Kidney (tissue), 14 donors: Measurements from ENCODE around the gene FEZF1. TPM values are rescaled to one million over a fixed set of nuclear protein-coding genes. Genes with fewer than 3 reads are reported as not detected.

ENCODE experiments used
- DNase-seq, 5 donors: peaks; one replicate each; pipeline ENCODE4 v3.0.0-alpha.2; 2013 to 2020
- FAIRE-seq: peaks from 2 replicates; lab custom pipeline; 2012; peaks lifted over from hg19 to GRCh38; lab: Jason Lieb, UNC
- H3K27ac ChIP-seq, 2 donors: one replicate each; pipeline ENCODE4 v1.7.0; 2013; ENCODE audit warnings: low read depth in 2 of 2, low read length in 2 of 2, inconsistent platforms in 1 of 2
- H3K27me3 ChIP-seq: one replicate; pipeline ENCODE4 v1.7.1; 2013; ENCODE audit warnings: low read length, inconsistent platforms; ENCODE audit not compliant: control insufficient read depth, insufficient read depth
- H3K36me3 ChIP-seq, 3 donors: one replicate each; pipeline versions ENCODE4 v1.7.0 to v1.7.1; 2013; ENCODE audit warnings: low read length in 3 of 3, control low read depth in 1 of 3, inconsistent platforms in 1 of 3; ENCODE audit not compliant: insufficient read depth in 3 of 3, control insufficient read depth in 2 of 3
- H3K4me1 ChIP-seq, 3 donors: one replicate each; pipeline versions ENCODE4 v1.7.0 to v1.7.1; 2013; ENCODE audit warnings: low read length in 3 of 3, inconsistent platforms in 1 of 3, low read depth in 1 of 3; ENCODE audit not compliant: control insufficient read depth in 2 of 3, insufficient read depth in 2 of 3
- H3K4me3 ChIP-seq, 3 donors: one replicate each; pipeline versions ENCODE4 v1.7.0 to v1.8.1; 2013; ENCODE audit warnings: low read length in 3 of 3, control low read depth in 1 of 3, inconsistent platforms in 1 of 3
- H3K9ac ChIP-seq, 3 donors: one replicate each; pipeline versions ENCODE4 v1.7.0 to v1.7.1; 2013; ENCODE audit warnings: low read length in 3 of 3, control low read depth in 1 of 3, inconsistent platforms in 1 of 3
- H3K9me3 ChIP-seq, 3 donors: one replicate each; pipeline versions ENCODE4 v1.7.0 to v1.7.1; 2013; ENCODE audit warnings: low read length in 3 of 3, control low read depth in 1 of 3, inconsistent platforms in 1 of 3; ENCODE audit not compliant: control insufficient read depth in 2 of 3, insufficient read depth in 1 of 3
- intact Hi-C: fragments of 100-400 bp; cut with DNase I; formaldehyde crosslinking; loops from one replicate; pipeline ENCODE4 v1.11.1; 2022
- polyA plus RNA-seq: library from polyadenylated mRNA; stranded (reverse); fragments of 350-450 nt; fragmentation: Illumina TruSeq; extraction: RNeasy Lipid Tissue Mini Kit (QIAGEN cat#74804); gene quantifications from one replicate; pipeline ENCODE4 v1.2.3, GENCODE V29; 2014; ENCODE audit warnings: low read depth, low replicate concordance; ENCODE audit not compliant: insufficient read depth
- total RNA-seq: library from RNA; stranded (reverse); fragmentation: NEBNext Ultra II Directional; extraction: Animal tissue kit (Norgen Biotek cat#: 25700); gene quantifications from one replicate; pipeline ENCODE4 v1.2.1, GENCODE V29; 2021
- TF ChIP-seq, protein P1 (sequence below): IDR thresholded peaks from 3 replicates; pipeline ENCODE4 v1.5.1; 2012; ENCODE audit warnings: mild to moderate bottlenecking, moderate library complexity, borderline replicate concordance; ENCODE audit not compliant: insufficient read depth; ENCODE audit errors: extremely low read depth
- donor health status: control.
- donor health status: control.
- donor health status: control.
- donor health status: control.
- donor health status: control.
- donor health status: DM: yes; HTN: yes; CAD: no.
- donor health status: Normal renal cell carcinoma (clear cell type).

FEZF1 gene
- total and polyA plus RNA-seq, 2 donors from 2014 or later: not detected

DNA sequence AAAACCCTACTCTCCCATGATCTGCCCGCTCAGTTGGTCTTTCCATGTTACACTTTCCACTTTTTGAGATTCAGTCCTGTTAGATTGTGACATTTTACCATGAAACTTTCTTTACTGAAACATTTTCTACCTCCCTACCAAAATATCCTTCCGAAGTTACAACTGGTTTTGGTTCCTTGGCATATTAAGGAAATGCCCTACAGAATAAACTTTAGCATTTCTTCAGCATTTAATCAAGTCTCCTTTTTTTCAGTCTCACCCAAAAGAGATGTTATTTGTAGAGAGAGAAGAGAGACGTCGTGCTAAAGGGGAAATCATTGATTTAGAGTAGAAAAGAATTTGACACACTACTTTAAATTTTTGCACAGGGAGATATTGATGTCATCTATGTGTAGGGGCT lies 9.7 kb upstream of the FEZF1 start:
- intact Hi-C loops: no loop called here
- Histone ChIP-seq H3K4me1 (peaks cover 0 to 7% (median 0%) of the 10 kb centered on the region in 3 donors), H3K27ac (no peak overlapping the region), H3K27me3 (peaks cover 78% of the 10 kb centered on the region), H3K9me3 (no peaks in the 10 kb centered on the region), H3K4me3 (no peak overlapping the region), H3K36me3 (no peaks in the 10 kb centered on the region), H3K9ac (no peak overlapping the region)
- no peak for FAIRE-seq
- TF ChIP-seq, protein P1, sequence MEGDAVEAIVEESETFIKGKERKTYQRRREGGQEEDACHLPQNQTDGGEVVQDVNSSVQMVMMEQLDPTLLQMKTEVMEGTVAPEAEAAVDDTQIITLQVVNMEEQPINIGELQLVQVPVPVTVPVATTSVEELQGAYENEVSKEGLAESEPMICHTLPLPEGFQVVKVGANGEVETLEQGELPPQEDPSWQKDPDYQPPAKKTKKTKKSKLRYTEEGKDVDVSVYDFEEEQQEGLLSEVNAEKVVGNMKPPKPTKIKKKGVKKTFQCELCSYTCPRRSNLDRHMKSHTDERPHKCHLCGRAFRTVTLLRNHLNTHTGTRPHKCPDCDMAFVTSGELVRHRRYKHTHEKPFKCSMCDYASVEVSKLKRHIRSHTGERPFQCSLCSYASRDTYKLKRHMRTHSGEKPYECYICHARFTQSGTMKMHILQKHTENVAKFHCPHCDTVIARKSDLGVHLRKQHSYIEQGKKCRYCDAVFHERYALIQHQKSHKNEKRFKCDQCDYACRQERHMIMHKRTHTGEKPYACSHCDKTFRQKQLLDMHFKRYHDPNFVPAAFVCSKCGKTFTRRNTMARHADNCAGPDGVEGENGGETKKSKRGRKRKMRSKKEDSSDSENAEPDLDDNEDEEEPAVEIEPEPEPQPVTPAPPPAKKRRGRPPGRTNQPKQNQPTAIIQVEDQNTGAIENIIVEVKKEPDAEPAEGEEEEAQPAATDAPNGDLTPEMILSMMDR: no peak
- no peak for DNase-seq

DNA sequence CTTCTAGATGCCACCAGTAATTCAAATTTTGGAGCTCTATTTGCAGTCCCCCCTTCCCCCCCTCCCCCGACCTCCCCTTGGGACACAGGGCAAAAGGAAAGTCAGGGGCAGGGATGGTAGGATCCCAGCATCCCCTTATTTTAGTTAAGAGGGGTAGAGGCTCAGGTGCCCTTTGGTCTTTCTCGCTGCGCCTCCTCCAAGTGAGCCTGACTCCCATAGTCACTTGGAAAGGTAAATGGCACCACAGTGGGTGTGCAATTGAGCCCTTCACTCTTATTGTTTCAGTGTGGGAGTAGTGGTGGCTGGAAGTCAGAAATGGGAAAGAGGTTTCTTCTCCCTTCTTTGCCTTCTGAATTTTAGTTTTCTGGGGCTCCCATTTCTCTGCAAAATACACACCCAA lies 8.2 kb upstream of the FEZF1 start:
- TF ChIP-seq, protein P1: no peak
- no peaks in the 10 kb centered on the region for H3K9me3 ChIP-seq
- FAIRE-seq: no peak
- no peak overlapping the region for H3K27ac ChIP-seq
- H3K4me3 ChIP-seq: no peak overlapping the region
- no peak for DNase-seq
- intact Hi-C loops: no loop called here
- no peaks in the 10 kb centered on the region for H3K36me3 ChIP-seq
- H3K4me1 ChIP-seq: peaks cover 0 to 7% (median 0%) of the 10 kb centered on the region in 3 donors
- H3K9ac ChIP-seq: no peak overlapping the region
- H3K27me3 ChIP-seq: peaks cover 85% of the 10 kb centered on the region

DNA sequence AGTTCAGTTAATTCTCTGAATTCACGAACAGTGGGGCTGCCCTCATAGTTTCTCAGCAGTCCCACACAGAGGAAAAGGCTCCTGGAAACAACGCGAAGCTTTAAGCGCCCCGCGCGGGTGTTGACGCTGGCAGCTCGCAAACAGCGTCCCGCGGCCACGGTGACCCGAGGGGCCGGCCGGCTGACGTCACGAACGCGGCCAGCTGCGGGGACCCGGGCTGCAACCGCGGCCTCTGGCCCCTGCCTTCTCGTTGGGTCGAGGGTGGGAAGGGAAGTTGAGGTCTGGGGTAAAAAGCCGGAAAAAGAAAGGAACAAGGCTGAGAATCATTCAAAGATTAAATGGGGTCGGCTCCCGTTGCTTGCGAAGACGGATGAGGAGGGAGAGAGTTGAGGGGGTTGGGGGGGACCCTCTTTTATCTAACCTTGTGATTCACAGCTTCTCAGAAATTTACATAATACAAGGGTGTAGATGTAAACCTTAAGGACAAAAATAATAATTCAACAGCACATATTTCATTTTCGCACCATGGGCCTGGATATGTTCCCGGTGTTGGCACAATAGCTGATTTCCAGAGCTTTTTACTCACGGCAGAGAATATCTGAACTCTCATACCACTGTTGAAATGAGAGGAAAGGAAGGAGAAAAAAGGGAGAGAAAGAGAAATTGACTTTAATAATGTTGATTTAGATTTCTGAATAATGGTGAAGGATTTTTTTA lies 7.3 kb upstream of the FEZF1 start:
- Histone ChIP-seq H3K4me3 (no peak overlapping the region), H3K27me3 (peaks cover 88% of the 10 kb centered on the region), H3K9ac (no peak overlapping the region), H3K36me3 (no peaks in the 10 kb centered on the region), H3K27ac (no peak overlapping the region), H3K9me3 (no peaks in the 10 kb centered on the region), H3K4me1 (peaks cover 0 to 5% (median 0%) of the 10 kb centered on the region in 3 donors)
- DNase-seq: peak in 3 of 5 donors; percentile 27 to 49 (median 39)
- TF ChIP-seq, protein P1: no peak
- no peak for FAIRE-seq
- intact Hi-C loops: no loop called here
